ENCODE measurements around the gene FKBP5.

The FKBP5 gene

DNA sequence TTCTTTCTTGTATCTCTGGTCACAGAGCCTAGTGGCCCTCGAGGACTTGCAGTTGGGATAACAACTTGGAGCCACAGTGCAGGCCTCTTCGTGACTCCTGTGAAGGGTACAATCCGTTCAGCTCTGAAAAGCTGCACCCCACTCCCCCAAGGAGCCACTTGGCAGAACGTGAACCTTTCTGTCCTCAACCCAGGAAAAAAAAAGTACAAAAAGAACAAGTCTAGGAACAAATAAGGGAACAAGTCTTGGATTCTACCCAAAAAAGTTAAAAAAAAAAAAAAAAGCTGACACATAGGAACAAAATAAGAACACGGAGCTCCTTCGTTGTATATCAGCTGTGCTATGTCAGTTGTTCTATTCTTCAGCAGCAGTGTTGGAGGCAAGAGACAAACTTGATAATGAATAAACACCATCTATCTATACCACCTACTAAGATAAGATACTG is 98.1 kb downstream of the FKBP5 start:
- no peak overlapping the region for H3K4me3 ChIP-seq (ENCODE audit: low read depth, low read length, poor library complexity, severe bottlenecking)
- H3K27ac ChIP-seq (ENCODE audit: low read depth, low read length, poor library complexity, severe bottlenecking) = no peak overlapping the region
- no peaks in the 10 kb centered on the region for H3K9me2 ChIP-seq (ENCODE audit: low read depth, low read length)
- H3K4me1 ChIP-seq (ENCODE audit: insufficient read depth, low read length, severe bottlenecking) = no peaks in the 10 kb centered on the region
- H3F3A ChIP-seq (ENCODE audit: insufficient read depth, low read length) = peaks cover 4% of the 10 kb centered on the region; the same call in 1 of the 2 replicates
- TF ChIP-seq, protein P1, sequence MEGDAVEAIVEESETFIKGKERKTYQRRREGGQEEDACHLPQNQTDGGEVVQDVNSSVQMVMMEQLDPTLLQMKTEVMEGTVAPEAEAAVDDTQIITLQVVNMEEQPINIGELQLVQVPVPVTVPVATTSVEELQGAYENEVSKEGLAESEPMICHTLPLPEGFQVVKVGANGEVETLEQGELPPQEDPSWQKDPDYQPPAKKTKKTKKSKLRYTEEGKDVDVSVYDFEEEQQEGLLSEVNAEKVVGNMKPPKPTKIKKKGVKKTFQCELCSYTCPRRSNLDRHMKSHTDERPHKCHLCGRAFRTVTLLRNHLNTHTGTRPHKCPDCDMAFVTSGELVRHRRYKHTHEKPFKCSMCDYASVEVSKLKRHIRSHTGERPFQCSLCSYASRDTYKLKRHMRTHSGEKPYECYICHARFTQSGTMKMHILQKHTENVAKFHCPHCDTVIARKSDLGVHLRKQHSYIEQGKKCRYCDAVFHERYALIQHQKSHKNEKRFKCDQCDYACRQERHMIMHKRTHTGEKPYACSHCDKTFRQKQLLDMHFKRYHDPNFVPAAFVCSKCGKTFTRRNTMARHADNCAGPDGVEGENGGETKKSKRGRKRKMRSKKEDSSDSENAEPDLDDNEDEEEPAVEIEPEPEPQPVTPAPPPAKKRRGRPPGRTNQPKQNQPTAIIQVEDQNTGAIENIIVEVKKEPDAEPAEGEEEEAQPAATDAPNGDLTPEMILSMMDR (IDR thresholded peaks at IDR 0.05; ENCODE audit: low read length) = no peak
- TF ChIP-seq EZH2 (IDR thresholded peaks at IDR 0.05; ENCODE audit: borderline replicate concordance, low read length) = no peak
- no peak overlapping the region for H3K4me2 ChIP-seq (ENCODE audit: low read length)
- H2AFZ ChIP-seq (ENCODE audit: low read length) = no peak overlapping the region
- no peaks in the 10 kb centered on the region for H4K20me1 ChIP-seq (ENCODE audit: insufficient read depth, low read length)
- no peaks in the 10 kb centered on the region for H3K9me3 ChIP-seq (ENCODE audit: low read length)
- no peaks in the 10 kb centered on the region for H3K27me3 ChIP-seq (ENCODE audit: insufficient read depth, low read length)
- peaks cover 89% of the 10 kb centered on the region for H3K36me3 ChIP-seq (ENCODE audit: insufficient read depth, low read length)
- H3K79me2 ChIP-seq (ENCODE audit: insufficient read depth, low read length) = no peaks in the 10 kb centered on the region
- H3K9ac ChIP-seq (ENCODE audit: low read length) = no peak overlapping the region

DNA sequence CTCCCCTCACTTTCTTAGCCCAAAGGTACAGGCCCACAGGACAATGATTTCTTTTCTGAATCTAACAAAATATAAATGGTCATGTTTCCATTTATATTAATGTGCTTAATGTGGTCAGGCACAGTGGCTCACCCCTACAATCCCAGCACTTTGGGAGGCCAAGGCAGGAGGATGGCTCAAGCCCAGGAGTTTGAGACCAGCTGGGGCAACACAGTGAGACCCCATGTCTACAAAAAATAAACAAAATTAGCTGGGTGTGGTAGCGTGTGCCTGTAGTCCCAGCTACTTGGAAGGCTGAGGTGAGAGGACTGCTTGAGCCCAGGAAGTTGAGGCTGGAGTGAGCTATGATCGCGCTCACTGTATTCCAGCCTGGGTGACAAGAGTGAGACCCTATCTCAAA is 98.8 kb downstream of the FKBP5 start:
- H3K4me2 ChIP-seq (ENCODE audit: low read length) = no peak overlapping the region
- no peaks in the 10 kb centered on the region for H3K27me3 ChIP-seq (ENCODE audit: insufficient read depth, low read length)
- H3K9ac ChIP-seq (ENCODE audit: low read length) = no peak overlapping the region
- H3K36me3 ChIP-seq (ENCODE audit: insufficient read depth, low read length) = peaks cover 83% of the 10 kb centered on the region
- no peaks in the 10 kb centered on the region for H4K20me1 ChIP-seq (ENCODE audit: insufficient read depth, low read length)
- H3K9me2 ChIP-seq (ENCODE audit: low read depth, low read length) = no peaks in the 10 kb centered on the region
- no peaks in the 10 kb centered on the region for H3K79me2 ChIP-seq (ENCODE audit: insufficient read depth, low read length)
- H3K9me3 ChIP-seq (ENCODE audit: low read length) = no peaks in the 10 kb centered on the region
- H3F3A ChIP-seq (ENCODE audit: insufficient read depth, low read length) = peaks cover 4% of the 10 kb centered on the region; the same call in 1 of the 2 replicates
- no peaks in the 10 kb centered on the region for H3K4me1 ChIP-seq (ENCODE audit: insufficient read depth, low read length, severe bottlenecking)
- no peak overlapping the region for H2AFZ ChIP-seq (ENCODE audit: low read length)
- no peak overlapping the region for H3K27ac ChIP-seq (ENCODE audit: low read depth, low read length, poor library complexity, severe bottlenecking)
- TF ChIP-seq, protein P1 (IDR thresholded peaks at IDR 0.05; ENCODE audit: low read length) = no peak
- no peak for TF ChIP-seq EZH2 (IDR thresholded peaks at IDR 0.05; ENCODE audit: borderline replicate concordance, low read length)
- H3K4me3 ChIP-seq (ENCODE audit: low read depth, low read length, poor library complexity, severe bottlenecking) = no peak overlapping the region

DNA sequence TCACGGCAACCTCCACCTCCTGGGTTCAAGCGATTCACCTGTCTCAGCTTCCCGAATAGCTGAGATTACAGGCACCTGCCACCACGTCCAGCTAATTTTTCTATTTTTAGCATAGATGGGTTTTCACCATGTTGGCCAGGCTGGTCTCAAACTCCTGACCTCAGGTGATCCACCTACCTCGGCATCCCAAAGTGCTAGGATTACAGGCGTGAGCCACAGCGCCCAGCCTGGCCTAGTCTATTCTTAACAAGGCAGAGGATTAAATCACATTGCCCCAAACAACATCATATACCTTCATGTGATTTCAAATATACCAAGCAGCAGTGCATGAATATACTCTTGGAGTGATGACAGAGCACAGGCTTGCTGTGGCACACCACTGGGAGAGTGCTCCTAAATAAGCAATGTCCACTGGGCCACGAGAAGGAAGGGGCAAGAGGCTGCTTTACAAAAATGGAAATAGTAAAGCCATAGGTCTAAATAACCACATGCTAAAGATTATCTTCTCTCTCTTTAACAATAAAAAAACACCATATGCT is 99.4 kb downstream of the FKBP5 start:
- Histone ChIP-seq H3K79me2 (ENCODE audit: insufficient read depth, low read length) (no peaks in the 10 kb centered on the region), H3K27me3 (ENCODE audit: insufficient read depth, low read length) (no peaks in the 10 kb centered on the region), H4K20me1 (ENCODE audit: insufficient read depth, low read length) (no peaks in the 10 kb centered on the region), H3K4me1 (ENCODE audit: insufficient read depth, low read length, severe bottlenecking) (peaks cover 4% of the 10 kb centered on the region), H2AFZ (ENCODE audit: low read length) (no peak overlapping the region), H3F3A (ENCODE audit: insufficient read depth, low read length) (peaks cover 4% of the 10 kb centered on the region; the same call in 1 of the 2 replicates), H3K4me3 (ENCODE audit: low read depth, low read length, poor library complexity, severe bottlenecking) (no peak overlapping the region), H3K9me3 (ENCODE audit: low read length) (no peaks in the 10 kb centered on the region), H3K27ac (ENCODE audit: low read depth, low read length, poor library complexity, severe bottlenecking) (no peak overlapping the region), H3K9me2 (ENCODE audit: low read depth, low read length) (no peaks in the 10 kb centered on the region), H3K36me3 (ENCODE audit: insufficient read depth, low read length) (peaks cover 79% of the 10 kb centered on the region), H3K4me2 (ENCODE audit: low read length) (no peak overlapping the region), H3K9ac (ENCODE audit: low read length) (no peak overlapping the region)
- TF ChIP-seq, protein P1 (IDR thresholded peaks at IDR 0.05; ENCODE audit: low read length) = no peak
- TF ChIP-seq EZH2 (IDR thresholded peaks at IDR 0.05; ENCODE audit: borderline replicate concordance, low read length) = no peak

Measured in OCI-LY1 (cell line).